ENCODE measurements around the gene PAX8.

The PAX8 gene

GRCh38 chr2:113264713-113265403 is 13.9 kb downstream of the PAX8 start:
- H4K8ac ChIP-seq (ENCODE audit: low read depth, low read length): no peak overlapping the region
- H2AFZ ChIP-seq (ENCODE audit: low read length): no peak overlapping the region
- no peak overlapping the region for H3K9ac ChIP-seq (ENCODE audit: low read depth, low read length, poor library complexity)
- H3K4me1 ChIP-seq (ENCODE audit: control insufficient read depth in 2 of 2, insufficient read depth in 1 of 2, low read depth in 1 of 2, low read length in 2 of 2): peaks cover 0 to 7% of the 10 kb centered on the region in 2 donors
- no peaks in the 10 kb centered on the region for H3K36me3 ChIP-seq (replicated peaks in 1 of 2; ENCODE audit: control insufficient read depth in 2 of 2, insufficient read depth in 2 of 2, low read length in 2 of 2)
- H3K27me3 ChIP-seq (ENCODE audit: control insufficient read depth in 3 of 3, insufficient read depth in 3 of 3, low read depth in 1 of 3, low read length in 3 of 3): no peaks in the 10 kb centered on the region
- no CpG with 5 or more reads among the region's 9 CpGs for WGBS, 2 donors (ENCODE audit: extremely low coverage in 2 of 2, insufficient read length in 2 of 2, insufficient replicate concordance in 1 of 2)
- no peak overlapping the region for H3K23ac ChIP-seq (ENCODE audit: low read depth, low read length, poor library complexity)
- H3K4me2 ChIP-seq (ENCODE audit: insufficient read depth, low read length, poor library complexity, severe bottlenecking): no peak overlapping the region
- no peak overlapping the region for H2AK5ac ChIP-seq (ENCODE audit: low read depth, low read length)
- H2BK5ac ChIP-seq (ENCODE audit: low read length): no peak overlapping the region
- H3K18ac ChIP-seq (ENCODE audit: low read length): no peak overlapping the region
- H4K91ac ChIP-seq (ENCODE audit: low read depth, low read length, poor library complexity): no peak overlapping the region
- no peak overlapping the region for H2BK15ac ChIP-seq (ENCODE audit: low read length)
- H3K4ac ChIP-seq (ENCODE audit: low read length): no peak overlapping the region
- no peaks in the 10 kb centered on the region for H3K9me3 ChIP-seq (replicated peaks in 1 of 2; ENCODE audit: control insufficient read depth in 2 of 2, insufficient read depth in 1 of 2, low read depth in 1 of 2, low read length in 2 of 2)
- no peaks in the 10 kb centered on the region for H3K79me1 ChIP-seq (ENCODE audit: low read depth, low read length)
- no peak overlapping the region for H2BK120ac ChIP-seq (ENCODE audit: low read depth, low read length)
- no peak overlapping the region for H3K14ac ChIP-seq (ENCODE audit: low read length)
- H3K27ac ChIP-seq (replicated peaks; ENCODE audit: low read length): no peak overlapping the region
- DNase-seq (ENCODE audit: low spot score): no peak
- H2BK12ac ChIP-seq (ENCODE audit: low read length): no peak overlapping the region
- H3K4me3 ChIP-seq (ENCODE audit: low read length in 2 of 2): peak overlapping the region in 1 of 2 donors; percentile 19

DNA sequence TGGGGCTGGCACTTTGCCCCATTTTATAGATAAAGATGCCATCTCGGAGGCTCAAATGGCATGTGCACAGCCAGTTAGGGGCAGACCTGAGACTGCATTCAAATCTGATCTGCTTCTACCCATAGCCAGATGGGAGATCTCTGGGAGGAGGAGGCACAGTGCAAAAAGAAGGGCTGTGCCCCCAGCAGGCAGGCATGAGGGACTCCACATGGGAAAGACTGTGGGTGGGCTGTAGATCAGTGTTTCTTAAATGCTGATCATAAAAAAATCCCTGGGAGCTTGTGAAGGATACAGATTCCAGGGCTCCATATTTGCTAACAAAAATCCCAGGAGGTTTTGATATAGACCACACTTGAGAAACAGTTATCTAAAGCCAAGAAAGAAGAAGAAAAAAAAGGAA is 15.2 kb downstream of the PAX8 start:
- Histone ChIP-seq H2BK120ac (ENCODE audit: low read depth, low read length) (no peak overlapping the region), H3K18ac (ENCODE audit: low read length) (no peak overlapping the region), H3K9ac (ENCODE audit: low read depth, low read length, poor library complexity) (no peak overlapping the region), H3K27ac (replicated peaks; ENCODE audit: low read length) (no peak overlapping the region), H3K79me1 (ENCODE audit: low read depth, low read length) (no peaks in the 10 kb centered on the region), H3K4ac (ENCODE audit: low read length) (no peak overlapping the region), H2BK15ac (ENCODE audit: low read length) (no peak overlapping the region), H4K8ac (ENCODE audit: low read depth, low read length) (no peak overlapping the region), H3K4me2 (ENCODE audit: insufficient read depth, low read length, poor library complexity, severe bottlenecking) (no peak overlapping the region), H3K36me3 (replicated peaks in 1 of 2; ENCODE audit: control insufficient read depth in 2 of 2, insufficient read depth in 2 of 2, low read length in 2 of 2) (no peaks in the 10 kb centered on the region), H4K91ac (ENCODE audit: low read depth, low read length, poor library complexity) (no peak overlapping the region), H3K23ac (ENCODE audit: low read depth, low read length, poor library complexity) (no peak overlapping the region), H3K14ac (ENCODE audit: low read length) (no peak overlapping the region), H2AFZ (ENCODE audit: low read length) (no peak overlapping the region), H2BK5ac (ENCODE audit: low read length) (no peak overlapping the region), H3K4me1 (ENCODE audit: control insufficient read depth in 2 of 2, insufficient read depth in 1 of 2, low read depth in 1 of 2, low read length in 2 of 2) (peaks cover 0 to 7% of the 10 kb centered on the region in 2 donors), H3K27me3 (ENCODE audit: control insufficient read depth in 3 of 3, insufficient read depth in 3 of 3, low read depth in 1 of 3, low read length in 3 of 3) (no peaks in the 10 kb centered on the region), H3K9me3 (replicated peaks in 1 of 2; ENCODE audit: control insufficient read depth in 2 of 2, insufficient read depth in 1 of 2, low read depth in 1 of 2, low read length in 2 of 2) (no peaks in the 10 kb centered on the region), H3K4me3 (ENCODE audit: low read length in 2 of 2) (no peak overlapping the region), H2BK12ac (ENCODE audit: low read length) (no peak overlapping the region), H2AK5ac (ENCODE audit: low read depth, low read length) (no peak overlapping the region)
- DNase-seq (ENCODE audit: low spot score): no peak
- WGBS, 2 donors (ENCODE audit: extremely low coverage in 2 of 2, insufficient read length in 2 of 2, insufficient replicate concordance in 1 of 2): no CpG with 5 or more reads among the region's 1 CpG

- Histone ChIP-seq H3K4ac (ENCODE audit: low read length) (no peak overlapping the region), H2AK5ac (ENCODE audit: low read depth, low read length) (no peak overlapping the region)
Observed at GRCh38 chr2:113260991-113261390, 17.7 kb downstream of the PAX8 start.

DNA sequence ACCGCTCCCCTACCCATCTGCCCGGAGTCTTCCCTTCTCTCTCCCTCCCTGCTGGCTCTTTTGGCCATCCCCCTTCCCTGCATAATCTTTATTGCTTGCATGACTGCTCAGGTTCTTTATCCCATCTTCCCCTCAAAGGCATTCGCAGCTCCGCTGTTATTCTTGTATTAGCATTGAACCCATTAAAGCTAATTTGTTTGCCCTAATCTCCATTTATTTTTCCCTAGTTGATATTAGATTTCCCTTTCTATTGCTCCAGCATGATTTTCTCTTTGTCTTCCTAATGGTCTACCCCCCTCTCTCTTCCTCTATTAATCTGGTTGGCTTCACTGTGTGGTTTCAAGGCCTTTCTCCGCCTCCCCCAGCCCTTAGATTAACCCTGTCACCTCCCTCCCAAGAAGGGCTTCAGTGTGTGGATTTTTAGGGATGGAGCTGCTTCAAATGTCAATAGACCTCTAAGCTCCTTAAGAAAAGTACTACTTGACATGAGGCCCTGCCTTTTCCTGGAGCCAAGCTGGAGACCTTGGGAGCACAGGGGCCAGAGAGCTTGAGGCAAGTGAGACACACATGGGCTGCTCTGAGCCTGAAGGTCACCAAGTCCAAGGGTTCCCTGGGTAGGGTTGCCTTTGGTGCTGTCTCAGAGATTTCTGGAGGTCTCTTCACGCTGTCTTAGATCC is 20.1 kb downstream of the PAX8 start:
- Histone ChIP-seq H3K23ac (ENCODE audit: low read depth, low read length, poor library complexity) (no peak overlapping the region), H2AK5ac (ENCODE audit: low read depth, low read length) (no peak overlapping the region), H3K4me2 (ENCODE audit: insufficient read depth, low read length, poor library complexity, severe bottlenecking) (no peak overlapping the region), H2BK12ac (ENCODE audit: low read length) (no peak overlapping the region), H3K79me1 (ENCODE audit: low read depth, low read length) (no peaks in the 10 kb centered on the region), H3K4ac (ENCODE audit: low read length) (no peak overlapping the region), H2BK5ac (ENCODE audit: low read length) (no peak overlapping the region), H3K9ac (ENCODE audit: low read depth, low read length, poor library complexity) (no peak overlapping the region), H2BK120ac (ENCODE audit: low read depth, low read length) (no peak overlapping the region), H3K9me3 (replicated peaks in 1 of 2; ENCODE audit: control insufficient read depth in 2 of 2, insufficient read depth in 1 of 2, low read depth in 1 of 2, low read length in 2 of 2) (peaks cover 0 to 6% of the 10 kb centered on the region in 2 donors), H3K4me1 (ENCODE audit: control insufficient read depth in 2 of 2, insufficient read depth in 1 of 2, low read depth in 1 of 2, low read length in 2 of 2) (peaks cover 0 to 10% of the 10 kb centered on the region in 2 donors), H2AFZ (ENCODE audit: low read length) (no peak overlapping the region), H3K4me3 (ENCODE audit: low read length in 2 of 2) (no peak overlapping the region), H3K14ac (ENCODE audit: low read length) (no peak overlapping the region), H4K91ac (ENCODE audit: low read depth, low read length, poor library complexity) (no peak overlapping the region), H4K8ac (ENCODE audit: low read depth, low read length) (no peak overlapping the region), H2BK15ac (ENCODE audit: low read length) (no peak overlapping the region), H3K27ac (replicated peaks; ENCODE audit: low read length) (no peak overlapping the region), H3K36me3 (replicated peaks in 1 of 2; ENCODE audit: control insufficient read depth in 2 of 2, insufficient read depth in 2 of 2, low read length in 2 of 2) (no peaks in the 10 kb centered on the region), H3K18ac (ENCODE audit: low read length) (no peak overlapping the region), H3K27me3 (ENCODE audit: control insufficient read depth in 3 of 3, insufficient read depth in 3 of 3, low read depth in 1 of 3, low read length in 3 of 3) (peaks cover 0 to 2% (median 0%) of the 10 kb centered on the region in 3 experiments)
- WGBS, 2 donors (ENCODE audit: extremely low coverage in 2 of 2, insufficient read length in 2 of 2, insufficient replicate concordance in 1 of 2): no CpG with 5 or more reads among the region's 6 CpGs
- DNase-seq (ENCODE audit: low spot score): no peak

More at GRCh38 chr2:113260991-113261390, 17.7 kb downstream of the PAX8 start:
- Histone ChIP-seq H2BK12ac (ENCODE audit: low read length) (no peak overlapping the region), H3K36me3 (replicated peaks in 1 of 2; ENCODE audit: control insufficient read depth in 2 of 2, insufficient read depth in 2 of 2, low read length in 2 of 2) (no peaks in the 10 kb centered on the region), H4K8ac (ENCODE audit: low read depth, low read length) (no peak overlapping the region), H3K9ac (ENCODE audit: low read depth, low read length, poor library complexity) (no peak overlapping the region), H3K14ac (ENCODE audit: low read length) (no peak overlapping the region), H2BK120ac (ENCODE audit: low read depth, low read length) (no peak overlapping the region), H3K27me3 (ENCODE audit: control insufficient read depth in 3 of 3, insufficient read depth in 3 of 3, low read depth in 1 of 3, low read length in 3 of 3) (no peaks in the 10 kb centered on the region), H3K79me1 (ENCODE audit: low read depth, low read length) (no peaks in the 10 kb centered on the region), H3K9me3 (replicated peaks in 1 of 2; ENCODE audit: control insufficient read depth in 2 of 2, insufficient read depth in 1 of 2, low read depth in 1 of 2, low read length in 2 of 2) (peaks cover 0 to 2% of the 10 kb centered on the region in 2 donors), H3K4me3 (ENCODE audit: low read length in 2 of 2) (no peak overlapping the region), H2AFZ (ENCODE audit: low read length) (no peak overlapping the region), H3K27ac (replicated peaks; ENCODE audit: low read length) (no peak overlapping the region), H3K4me1 (ENCODE audit: control insufficient read depth in 2 of 2, insufficient read depth in 1 of 2, low read depth in 1 of 2, low read length in 2 of 2) (peaks cover 0 to 10% of the 10 kb centered on the region in 2 donors), H4K91ac (ENCODE audit: low read depth, low read length, poor library complexity) (no peak overlapping the region), H2BK5ac (ENCODE audit: low read length) (no peak overlapping the region), H2BK15ac (ENCODE audit: low read length) (no peak overlapping the region), H3K18ac (ENCODE audit: low read length) (peak overlapping the region; percentile 24), H3K23ac (ENCODE audit: low read depth, low read length, poor library complexity) (no peak overlapping the region), H3K4me2 (ENCODE audit: insufficient read depth, low read length, poor library complexity, severe bottlenecking) (no peak overlapping the region)
- WGBS, 2 donors (ENCODE audit: extremely low coverage in 2 of 2, insufficient read length in 2 of 2, insufficient replicate concordance in 1 of 2): no CpG with 5 or more reads among the region's 6 CpGs
- no peak for DNase-seq (ENCODE audit: low spot score)
